ENCODE results near the gene IRF4. TPM values are rescaled to one million over a fixed set of nuclear protein-coding genes. Genes with fewer than 3 reads are reported as not detected.

The IRF4 gene
- total RNA-seq, 1 donor from 2014 or later = 0.30 TPM

DNA sequence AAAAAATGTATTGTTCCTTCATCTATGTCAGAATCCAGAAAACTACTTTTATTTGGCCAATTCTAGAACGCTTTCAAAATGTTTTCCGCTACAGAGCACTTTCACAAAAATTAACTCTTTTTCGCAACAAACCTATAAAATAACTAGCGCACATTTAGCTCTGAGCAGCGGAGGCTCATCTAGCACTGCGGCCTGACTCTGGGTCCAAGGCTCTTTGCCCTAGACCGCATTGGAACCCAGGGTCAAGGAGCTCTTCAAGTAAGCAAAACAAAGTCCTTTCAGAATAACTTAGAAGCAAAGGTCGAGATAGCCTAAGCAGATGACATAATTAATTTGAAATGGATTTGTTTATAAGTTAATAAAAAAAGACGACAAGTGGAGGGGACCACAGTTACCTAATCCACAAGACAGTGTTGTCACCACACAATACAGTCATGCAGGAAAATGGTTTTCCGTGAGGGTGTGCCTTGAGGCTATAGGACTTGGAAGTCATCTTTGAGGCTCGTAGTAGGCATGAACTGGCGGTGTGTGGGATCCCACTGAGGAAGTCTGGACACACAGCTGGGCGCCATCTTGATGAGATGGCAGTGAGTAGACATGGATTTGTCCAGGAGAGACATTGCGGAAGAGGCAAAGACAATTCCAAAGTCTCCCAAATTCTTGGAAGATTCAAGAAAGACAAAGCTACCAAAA, 29.2 kb upstream of the IRF4 start:
- Mint-ChIP-seq H3K9me3 (peaks cover 17% of the 10 kb centered on the region), H3K4me3 (no peak overlapping the region), H3K27me3 (ENCODE audit: low read depth) (peaks cover 7% of the 10 kb centered on the region), H3K27ac (ENCODE audit: unreplicated experiment) (no peak overlapping the region), H3K36me3 (ENCODE audit: low read depth) (peaks cover 19% of the 10 kb centered on the region), H3K4me1 (no peaks in the 10 kb centered on the region)
- DNase-seq (ENCODE audit: low read depth, low spot score) = no peak
- TF ChIP-seq, protein P1, sequence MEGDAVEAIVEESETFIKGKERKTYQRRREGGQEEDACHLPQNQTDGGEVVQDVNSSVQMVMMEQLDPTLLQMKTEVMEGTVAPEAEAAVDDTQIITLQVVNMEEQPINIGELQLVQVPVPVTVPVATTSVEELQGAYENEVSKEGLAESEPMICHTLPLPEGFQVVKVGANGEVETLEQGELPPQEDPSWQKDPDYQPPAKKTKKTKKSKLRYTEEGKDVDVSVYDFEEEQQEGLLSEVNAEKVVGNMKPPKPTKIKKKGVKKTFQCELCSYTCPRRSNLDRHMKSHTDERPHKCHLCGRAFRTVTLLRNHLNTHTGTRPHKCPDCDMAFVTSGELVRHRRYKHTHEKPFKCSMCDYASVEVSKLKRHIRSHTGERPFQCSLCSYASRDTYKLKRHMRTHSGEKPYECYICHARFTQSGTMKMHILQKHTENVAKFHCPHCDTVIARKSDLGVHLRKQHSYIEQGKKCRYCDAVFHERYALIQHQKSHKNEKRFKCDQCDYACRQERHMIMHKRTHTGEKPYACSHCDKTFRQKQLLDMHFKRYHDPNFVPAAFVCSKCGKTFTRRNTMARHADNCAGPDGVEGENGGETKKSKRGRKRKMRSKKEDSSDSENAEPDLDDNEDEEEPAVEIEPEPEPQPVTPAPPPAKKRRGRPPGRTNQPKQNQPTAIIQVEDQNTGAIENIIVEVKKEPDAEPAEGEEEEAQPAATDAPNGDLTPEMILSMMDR (conservative IDR thresholded peaks at IDR 0.05) = no peak

DNA sequence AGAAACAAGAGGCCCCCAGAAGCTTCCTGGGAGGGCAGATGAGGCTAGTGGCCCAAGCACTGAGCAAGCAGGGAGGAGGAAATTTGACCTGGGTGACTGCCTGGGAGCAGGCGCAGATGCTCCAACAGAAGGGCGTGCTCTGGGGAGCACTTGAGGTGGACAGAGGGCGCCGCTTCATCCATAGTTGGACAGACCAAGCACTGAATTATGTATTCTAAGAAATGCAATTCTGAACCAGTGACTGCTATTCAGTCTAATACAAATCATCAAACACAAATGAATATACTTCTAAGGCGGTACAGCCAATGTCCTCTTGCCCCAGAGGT, 28.7 kb upstream of the IRF4 start:
- no peak overlapping the region for H3K4me3 Mint-ChIP-seq
- H3K27ac Mint-ChIP-seq (ENCODE audit: unreplicated experiment) = no peak overlapping the region
- DNase-seq (ENCODE audit: low read depth, low spot score) = no peak
- H3K36me3 Mint-ChIP-seq (ENCODE audit: low read depth) = peaks cover 22% of the 10 kb centered on the region
- TF ChIP-seq, protein P1 (conservative IDR thresholded peaks at IDR 0.05) = no peak
- H3K9me3 Mint-ChIP-seq = peaks cover 21% of the 10 kb centered on the region
- no peaks in the 10 kb centered on the region for H3K4me1 Mint-ChIP-seq
- H3K27me3 Mint-ChIP-seq (ENCODE audit: low read depth) = peaks cover 11% of the 10 kb centered on the region

DNA sequence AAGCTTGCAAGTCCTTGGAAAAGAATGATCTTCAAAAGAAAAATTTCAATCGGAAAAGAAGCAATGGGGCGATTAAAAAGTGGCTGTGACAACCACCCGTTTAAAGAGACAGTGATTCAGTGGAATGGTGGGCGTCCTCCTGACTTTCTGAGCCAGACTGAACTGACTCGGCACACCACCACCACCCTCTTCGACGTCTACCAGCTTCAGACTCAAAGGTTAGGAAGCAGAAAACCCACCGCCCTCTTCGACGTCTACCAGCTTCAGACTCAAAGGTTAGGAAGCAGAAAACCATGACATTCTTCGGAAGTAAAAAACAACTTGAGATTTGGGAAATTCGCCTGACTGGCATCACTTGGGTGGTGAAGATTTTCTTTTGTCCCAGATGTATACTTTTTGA, 28.3 kb upstream of the IRF4 start:
- no peaks in the 10 kb centered on the region for H3K4me1 Mint-ChIP-seq
- peaks cover 21% of the 10 kb centered on the region for H3K9me3 Mint-ChIP-seq
- H3K27me3 Mint-ChIP-seq (ENCODE audit: low read depth) = peaks cover 13% of the 10 kb centered on the region
- no peak for DNase-seq (ENCODE audit: low read depth, low spot score)
- H3K4me3 Mint-ChIP-seq = no peak overlapping the region
- H3K27ac Mint-ChIP-seq (ENCODE audit: unreplicated experiment) = no peak overlapping the region
- peaks cover 22% of the 10 kb centered on the region for H3K36me3 Mint-ChIP-seq (ENCODE audit: low read depth)
- TF ChIP-seq, protein P1 (conservative IDR thresholded peaks at IDR 0.05) = no peak

DNA sequence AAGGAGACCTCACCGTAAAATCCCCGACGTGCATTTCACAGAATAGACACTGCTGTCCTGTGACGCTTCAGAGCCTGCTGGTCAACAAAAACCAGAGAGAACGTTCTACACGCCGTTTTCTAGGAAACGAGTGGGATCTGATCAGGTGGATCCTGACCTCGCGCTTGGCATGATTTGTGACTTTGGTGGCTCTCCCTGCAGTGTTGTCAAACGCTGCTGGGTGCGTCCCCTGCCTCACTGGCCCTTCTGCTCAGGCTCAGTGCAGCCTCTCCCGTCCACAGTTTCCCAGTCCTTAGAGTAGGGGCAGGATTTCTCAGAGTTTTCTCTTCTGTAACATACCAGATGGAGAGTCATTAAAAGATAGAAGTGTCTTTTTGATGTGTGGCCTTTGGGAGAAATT, 27.6 kb upstream of the IRF4 start:
- no peak overlapping the region for H3K27ac Mint-ChIP-seq (ENCODE audit: unreplicated experiment)
- H3K9me3 Mint-ChIP-seq = peaks cover 21% of the 10 kb centered on the region
- peaks cover 22% of the 10 kb centered on the region for H3K36me3 Mint-ChIP-seq (ENCODE audit: low read depth)
- H3K27me3 Mint-ChIP-seq (ENCODE audit: low read depth) = peaks cover 13% of the 10 kb centered on the region
- TF ChIP-seq, protein P1 (conservative IDR thresholded peaks at IDR 0.05) = no peak
- no peak for DNase-seq (ENCODE audit: low read depth, low spot score)
- H3K4me3 Mint-ChIP-seq = no peak overlapping the region
- no peaks in the 10 kb centered on the region for H3K4me1 Mint-ChIP-seq

DNA sequence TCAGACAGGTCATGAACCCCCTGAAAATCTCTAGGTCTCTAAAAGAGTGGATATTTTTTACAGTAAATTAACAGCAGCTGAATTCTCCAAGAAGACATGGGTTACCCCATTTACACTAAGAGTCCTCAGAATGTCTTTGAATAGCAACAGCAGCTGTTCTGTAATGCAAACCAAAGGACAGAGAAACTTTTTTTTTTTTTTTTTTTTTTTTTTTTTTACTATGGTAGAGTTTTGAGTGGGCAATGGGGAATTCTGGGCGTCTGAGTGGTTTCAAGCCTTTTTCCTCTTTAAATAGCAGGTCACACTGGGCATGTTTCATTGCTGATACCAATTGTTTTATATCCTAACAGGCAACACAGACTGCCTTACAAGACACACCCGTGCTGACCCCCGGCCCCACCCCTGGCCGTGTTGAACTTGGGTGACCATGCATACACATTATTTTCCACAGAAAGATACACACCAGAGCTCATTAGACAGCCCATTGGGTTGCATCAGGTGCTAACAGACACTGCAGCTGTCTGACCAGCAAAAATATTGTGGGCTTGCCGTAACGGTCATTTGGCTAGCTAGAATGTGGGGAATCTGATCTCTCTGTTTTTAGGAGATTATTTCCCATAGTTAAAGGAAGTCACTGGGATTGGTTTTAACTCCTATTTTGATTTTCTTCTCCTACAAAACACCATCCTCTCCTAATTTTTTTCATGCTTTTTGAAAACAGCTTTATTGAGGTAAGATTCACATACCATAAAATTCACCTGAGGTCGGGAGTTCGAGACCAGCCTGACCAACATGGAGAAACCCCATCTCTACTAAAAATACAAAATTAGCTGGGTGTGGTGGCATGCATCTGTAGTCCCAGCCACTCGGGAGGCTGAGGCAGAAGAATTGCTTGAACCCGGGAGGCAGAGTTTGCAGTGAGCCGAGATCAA, 26.7 kb upstream of the IRF4 start:
- no peak overlapping the region for H3K4me3 Mint-ChIP-seq
- peaks cover 22% of the 10 kb centered on the region for H3K36me3 Mint-ChIP-seq (ENCODE audit: low read depth)

More for the DNA sequence above, 26.7 kb upstream of the IRF4 start:
- peaks cover 23% of the 10 kb centered on the region for H3K9me3 Mint-ChIP-seq
- H3K4me1 Mint-ChIP-seq = no peaks in the 10 kb centered on the region
- TF ChIP-seq, protein P1 (conservative IDR thresholded peaks at IDR 0.05) = no peak
- no peak overlapping the region for H3K27ac Mint-ChIP-seq (ENCODE audit: unreplicated experiment)
- peaks cover 15% of the 10 kb centered on the region for H3K27me3 Mint-ChIP-seq (ENCODE audit: low read depth)
- no peak for DNase-seq (ENCODE audit: low read depth, low spot score)

Data from neural crest cell (in vitro differentiated cells).